Muscle layer of colon (tissue), 2 donors: ENCODE measurements around the gene KLHDC9.
"Not testable (repeated sequence)": the region's sequence is repeated elsewhere in the genome, so short reads cannot be mapped to it uniquely, and the experiment has no call there.

ENCODE experiments used
- H3K27ac ChIP-seq: one replicate; pipeline ENCODE4 v1.7.0; 2013; ENCODE audit warnings: low read depth, mild to moderate bottlenecking, low read length, moderate library complexity
- H3K27me3 ChIP-seq, 2 donors: one replicate each; pipeline ENCODE4 v1.7.0; 2013; ENCODE audit warnings: low read length in 2 of 2, mild to moderate bottlenecking in 2 of 2; ENCODE audit not compliant: insufficient read depth in 2 of 2, control insufficient read depth in 1 of 2
- H3K36me3 ChIP-seq: one replicate; pipeline ENCODE4 v1.7.0; 2013; ENCODE audit warnings: mild to moderate bottlenecking, low read length; ENCODE audit not compliant: insufficient read depth
- H3K4me1 ChIP-seq: one replicate; pipeline ENCODE4 v1.7.0; 2013; ENCODE audit warnings: mild to moderate bottlenecking, low read length; ENCODE audit not compliant: insufficient read depth
- H3K4me3 ChIP-seq, 2 donors: one replicate each; pipeline ENCODE4 v1.7.0; 2013; ENCODE audit warnings: low read length in 2 of 2, low read depth in 1 of 2, mild to moderate bottlenecking in 1 of 2, moderate library complexity in 1 of 2
- H3K9ac ChIP-seq: one replicate; pipeline ENCODE4 v1.7.0; 2013; ENCODE audit warnings: low read length
- H3K9me3 ChIP-seq: one replicate; pipeline ENCODE4 v1.7.0; 2013; ENCODE audit warnings: mild to moderate bottlenecking, low read length
- donor health status: abdominal sarcoma.
- donor health status: Adenocarcinoma of cecum.

The KLHDC9 gene, protein sequence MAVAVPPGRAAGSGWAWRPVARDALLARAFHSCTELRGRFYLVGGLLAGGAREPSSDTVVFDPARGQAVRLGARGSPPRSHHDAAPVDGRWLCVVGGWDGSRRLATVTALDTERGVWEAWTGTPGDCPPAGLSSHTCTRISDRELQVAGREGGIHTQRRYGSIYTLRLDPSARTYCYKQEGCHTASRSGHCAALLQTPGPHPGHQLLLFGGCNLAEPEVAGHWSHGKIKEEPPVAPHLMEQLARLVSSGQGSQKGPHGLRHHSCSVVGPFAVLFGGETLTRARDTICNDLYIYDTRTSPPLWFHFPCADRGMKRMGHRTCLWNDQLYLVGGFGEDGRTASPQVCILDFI

DNA sequence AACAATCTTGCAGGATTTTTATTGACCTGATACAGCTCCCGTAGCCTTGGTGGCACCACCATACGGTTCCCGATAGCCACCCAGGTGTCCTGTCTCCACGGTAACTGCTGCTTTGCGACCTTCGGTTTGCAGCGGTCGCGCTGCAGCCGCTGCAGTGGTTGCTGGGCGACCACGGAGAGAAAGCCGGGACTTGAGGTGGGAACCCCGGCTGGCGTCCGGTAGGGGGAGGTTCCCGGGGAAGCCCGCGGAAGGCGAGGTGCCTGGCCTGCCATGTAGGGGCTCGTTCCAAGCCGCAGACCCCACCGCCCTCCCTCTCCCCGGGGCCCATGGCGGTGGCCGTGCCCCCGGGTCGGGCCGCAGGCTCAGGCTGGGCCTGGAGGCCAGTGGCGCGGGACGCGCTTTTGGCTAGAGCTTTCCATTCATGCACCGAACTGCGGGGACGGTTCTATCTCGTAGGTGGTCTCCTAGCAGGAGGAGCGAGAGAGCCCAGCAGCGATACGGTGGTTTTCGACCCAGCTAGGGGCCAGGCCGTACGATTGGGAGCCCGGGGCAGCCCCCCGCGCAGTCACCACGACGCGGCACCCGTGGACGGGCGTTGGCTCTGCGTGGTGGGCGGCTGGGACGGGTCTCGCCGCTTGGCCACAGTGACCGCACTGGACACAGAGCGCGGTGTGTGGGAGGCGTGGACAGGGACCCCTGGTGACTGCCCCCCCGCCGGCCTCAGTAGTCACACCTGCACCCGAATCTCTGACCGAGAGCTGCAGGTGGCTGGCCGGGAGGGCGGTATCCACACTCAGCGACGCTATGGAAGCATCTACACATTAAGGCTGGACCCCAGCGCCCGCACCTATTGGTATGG, at the start of gene KLHDC9:
KLHDC9 (plus strand) TSS at position 152 of the 859 bp plus-strand sequence; CDS start at position 327, 175 bp downstream.
- Histone ChIP-seq H3K27ac (peak within 1 kb of the TSS; percentile 61), H3K4me3 (peak within 1 kb of the TSS; percentile 58 to 91), H3K36me3 (peaks cover 19% of the 10 kb centered on the region), H3K4me1 (peaks cover 7% of the 10 kb centered on the region), H3K27me3 (no peaks in the 10 kb centered on the region), H3K9me3 (no peaks in the 10 kb centered on the region), H3K9ac (peak within 1 kb of the TSS; percentile 27)

DNA sequence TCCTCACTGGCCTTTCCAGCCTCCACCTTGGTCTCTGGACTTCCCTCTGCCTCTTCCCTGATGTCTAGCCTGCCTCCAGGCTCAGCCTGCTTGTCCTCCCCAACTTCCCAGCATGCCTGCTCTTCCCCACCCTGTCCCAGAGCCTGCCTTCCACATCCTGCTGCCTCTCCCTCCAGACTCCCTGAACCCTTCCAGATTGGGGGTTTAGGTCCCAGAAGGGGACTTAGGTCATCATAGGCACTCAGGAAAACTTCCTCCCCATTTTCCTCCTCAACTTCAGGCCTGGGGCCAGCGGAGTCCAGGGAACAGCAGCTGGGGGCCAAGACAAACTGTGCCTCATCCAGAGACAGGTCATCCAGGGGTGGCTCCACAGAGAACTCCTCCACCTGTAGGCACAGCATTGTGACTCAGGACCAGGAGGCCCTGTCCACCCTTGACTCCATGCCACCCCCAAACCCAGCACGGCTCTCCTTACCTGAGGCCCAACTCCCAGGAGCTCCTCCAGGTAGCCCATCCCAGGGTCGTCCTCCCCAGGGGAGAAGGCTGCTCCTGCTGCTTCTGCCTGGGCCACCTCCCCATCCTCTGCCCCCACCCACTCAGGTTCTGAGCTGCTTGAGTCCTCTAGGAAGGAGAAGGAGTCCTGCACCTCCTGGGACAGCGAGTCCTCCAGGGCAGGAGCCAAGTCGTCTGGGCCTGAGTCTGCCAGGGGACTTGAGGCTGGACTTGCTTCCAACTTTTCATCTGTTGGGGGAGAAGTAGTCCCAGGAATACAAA, 49.0 kb upstream of the KLHDC9 start:
- Histone ChIP-seq H3K9ac (no peak overlapping the region), H3K27ac (no peak overlapping the region), H3K27me3 (no peaks in the 10 kb centered on the region), H3K36me3 (no peaks in the 10 kb centered on the region), H3K4me1 (peaks cover 15% of the 10 kb centered on the region), H3K4me3 (no peak overlapping the region), H3K9me3 (no peaks in the 10 kb centered on the region)

DNA sequence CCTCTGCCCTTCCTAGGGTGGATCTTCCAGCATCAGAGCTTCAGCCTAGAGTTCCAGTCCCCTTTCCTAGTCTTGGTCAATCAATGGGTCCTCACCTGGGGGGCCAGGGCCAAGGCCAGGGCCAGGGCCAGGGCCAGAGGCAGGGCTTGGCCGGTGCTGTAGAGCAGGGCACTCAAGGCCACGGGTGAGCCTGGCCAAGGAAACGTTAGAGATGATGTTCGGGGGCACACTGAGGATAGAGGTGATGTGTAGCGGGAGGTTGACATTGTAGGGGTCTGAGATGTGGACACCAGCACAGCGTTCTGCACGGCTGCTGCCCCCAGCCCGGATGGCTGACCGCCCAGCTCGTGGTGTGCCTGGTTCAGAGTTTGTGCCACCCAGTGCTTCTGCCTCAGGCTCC, 46.9 kb upstream of the KLHDC9 start:
- Histone ChIP-seq H3K9me3 (no peaks in the 10 kb centered on the region), H3K9ac (no peak overlapping the region), H3K4me3 (no peak overlapping the region), H3K27me3 (no peaks in the 10 kb centered on the region), H3K27ac (no peak overlapping the region), H3K4me1 (peaks cover 7% of the 10 kb centered on the region), H3K36me3 (no peaks in the 10 kb centered on the region)

DNA sequence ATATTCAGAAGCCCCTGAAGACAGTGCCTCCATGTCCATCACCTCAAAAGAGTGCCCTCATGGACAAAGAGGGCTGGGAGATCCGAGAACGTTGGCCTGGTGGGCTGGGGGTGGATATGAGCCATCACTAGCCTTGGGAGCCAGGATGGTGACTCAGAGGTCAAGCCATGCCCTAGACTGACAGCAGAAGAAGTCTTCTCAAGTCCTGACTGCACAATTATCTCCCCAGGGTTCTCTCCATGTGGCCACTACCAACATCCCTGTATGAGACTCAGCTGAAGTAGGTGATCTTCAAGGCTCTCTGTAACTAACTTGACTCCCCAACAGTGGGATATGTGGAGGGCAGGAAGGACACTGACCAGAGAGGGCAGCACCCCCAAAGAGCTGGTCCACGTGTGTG, 45.3 kb upstream of the KLHDC9 start:
- no peaks in the 10 kb centered on the region for H3K4me1 ChIP-seq
- no peaks in the 10 kb centered on the region for H3K9me3 ChIP-seq
- no peak overlapping the region for H3K9ac ChIP-seq
- H3K36me3 ChIP-seq = no peaks in the 10 kb centered on the region
- H3K4me3 ChIP-seq = no peak overlapping the region
- no peak overlapping the region for H3K27ac ChIP-seq
- H3K27me3 ChIP-seq = no peaks in the 10 kb centered on the region

DNA sequence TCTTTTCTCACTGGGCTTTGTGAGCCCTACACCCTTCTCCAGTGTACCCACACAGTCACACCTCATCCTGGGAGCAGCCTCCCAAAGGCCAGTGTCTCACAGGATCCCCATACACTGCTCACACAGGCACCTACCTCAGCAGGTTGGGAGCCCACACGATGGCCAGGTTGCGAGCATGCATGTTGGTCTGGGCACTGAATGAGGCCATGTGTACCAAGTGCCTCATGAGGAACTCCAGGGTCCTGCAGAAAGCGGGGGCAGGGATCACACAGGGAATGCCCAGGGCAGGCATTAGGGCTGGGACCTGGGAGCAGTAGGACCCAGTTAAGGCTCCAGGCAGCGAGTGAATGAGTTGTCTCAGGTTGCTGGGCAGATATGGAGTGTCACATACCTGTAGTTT, 43.9 kb upstream of the KLHDC9 start:
- H3K27me3 ChIP-seq = no peaks in the 10 kb centered on the region
- no peak overlapping the region for H3K4me3 ChIP-seq
- no peaks in the 10 kb centered on the region for H3K9me3 ChIP-seq
- H3K4me1 ChIP-seq = no peaks in the 10 kb centered on the region
- no peak overlapping the region for H3K9ac ChIP-seq
- no peak overlapping the region for H3K27ac ChIP-seq
- no peaks in the 10 kb centered on the region for H3K36me3 ChIP-seq

DNA sequence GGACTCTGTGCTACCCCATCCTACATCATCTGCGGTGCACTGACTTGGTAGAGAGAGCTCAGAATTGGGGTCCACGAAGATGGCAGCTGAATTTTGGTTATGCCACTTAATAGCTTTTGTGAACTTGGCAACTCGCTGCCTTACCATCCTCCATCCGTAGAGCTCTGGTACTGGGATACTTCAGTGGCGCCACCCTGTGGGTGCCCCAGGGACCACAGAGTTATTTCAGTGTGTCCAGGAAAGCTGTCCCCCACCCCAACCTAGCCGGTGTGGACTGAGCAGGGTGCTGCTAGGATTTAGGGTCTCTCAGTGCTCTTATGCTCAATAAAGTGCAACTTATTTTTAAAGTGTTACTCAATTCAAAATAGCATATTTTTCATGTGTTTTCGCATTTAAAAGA, 43.4 kb upstream of the KLHDC9 start:
- Histone ChIP-seq H3K27me3 (no peaks in the 10 kb centered on the region), H3K4me3 (no peak overlapping the region), H3K9me3 (no peaks in the 10 kb centered on the region), H3K27ac (no peak overlapping the region), H3K9ac (no peak overlapping the region), H3K4me1 (no peaks in the 10 kb centered on the region), H3K36me3 (no peaks in the 10 kb centered on the region)

DNA sequence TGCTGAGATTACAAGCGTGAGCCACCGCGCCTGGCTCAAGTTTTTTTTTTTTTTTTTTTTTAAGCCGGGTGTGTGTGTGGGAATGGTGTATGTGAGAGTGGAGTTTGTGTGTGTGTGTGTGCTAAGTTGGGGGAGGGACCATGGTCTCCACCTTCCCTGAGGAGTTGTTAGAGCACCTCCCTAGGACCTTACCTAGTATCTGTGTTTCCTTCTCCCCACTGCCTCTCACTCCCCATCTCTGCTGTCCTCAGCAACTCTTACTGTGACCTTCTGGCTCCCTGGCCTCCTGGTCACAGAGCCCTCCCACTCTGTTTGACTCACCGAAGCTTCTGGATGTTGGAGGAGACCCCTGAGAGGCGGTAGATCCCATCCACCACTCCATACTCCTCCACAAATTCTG, 38.9 kb upstream of the KLHDC9 start:
- H3K4me3 ChIP-seq = no peak overlapping the region
- no peak overlapping the region for H3K9ac ChIP-seq
- no peaks in the 10 kb centered on the region for H3K27me3 ChIP-seq
- H3K4me1 ChIP-seq = no peaks in the 10 kb centered on the region
- H3K9me3 ChIP-seq = no peaks in the 10 kb centered on the region
- no peaks in the 10 kb centered on the region for H3K36me3 ChIP-seq
- H3K27ac ChIP-seq = no peak overlapping the region

DNA sequence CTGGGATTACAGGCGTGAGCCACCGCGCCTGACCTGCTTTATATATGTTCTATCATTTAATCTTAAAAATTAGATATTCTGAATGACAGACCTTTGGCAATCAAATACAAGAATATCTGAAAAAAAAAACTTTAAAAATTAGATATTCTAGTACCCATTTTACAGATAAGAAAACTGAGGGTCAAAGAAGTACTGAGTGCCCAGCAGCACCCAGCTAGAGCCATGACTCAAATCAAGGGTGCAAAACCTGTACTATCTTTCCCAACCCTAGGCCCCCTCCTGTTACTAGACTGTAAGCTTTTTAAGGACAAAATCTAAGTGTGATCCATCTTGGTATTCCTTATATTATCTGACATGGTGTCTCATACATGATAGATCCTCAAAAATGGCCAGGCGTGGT, 36.7 kb upstream of the KLHDC9 start:
- Histone ChIP-seq H3K27me3 (no peaks in the 10 kb centered on the region), H3K9ac (no peak overlapping the region), H3K27ac (no peak overlapping the region), H3K4me3 (no peak overlapping the region), H3K9me3 (no peaks in the 10 kb centered on the region), H3K36me3 (no peaks in the 10 kb centered on the region), H3K4me1 (no peaks in the 10 kb centered on the region)

DNA sequence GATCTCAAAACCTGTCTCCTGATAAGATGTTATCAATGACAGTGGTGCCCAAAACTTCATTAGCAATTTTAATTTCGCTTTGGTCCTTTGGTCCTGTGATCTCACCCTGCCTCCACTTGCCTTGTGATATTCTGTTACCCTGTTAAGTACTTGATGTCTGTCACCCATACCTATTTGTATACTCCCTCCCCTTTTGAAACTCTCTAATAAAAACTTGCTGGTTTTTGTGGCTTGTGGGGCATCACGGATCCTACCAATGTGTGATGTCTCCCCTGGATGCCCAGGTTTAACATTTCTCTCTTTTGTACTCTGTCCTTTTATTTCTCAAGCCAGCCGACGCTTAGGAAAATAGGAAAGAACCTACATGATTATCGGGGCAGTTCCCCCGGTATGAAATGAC, 34.2 kb upstream of the KLHDC9 start:
- H3K4me3 ChIP-seq, H3K4me1 ChIP-seq, H3K27ac ChIP-seq, H3K36me3 ChIP-seq, H3K9ac ChIP-seq, H3K9me3 ChIP-seq, H3K27me3 ChIP-seq: not testable (repeated sequence)

DNA sequence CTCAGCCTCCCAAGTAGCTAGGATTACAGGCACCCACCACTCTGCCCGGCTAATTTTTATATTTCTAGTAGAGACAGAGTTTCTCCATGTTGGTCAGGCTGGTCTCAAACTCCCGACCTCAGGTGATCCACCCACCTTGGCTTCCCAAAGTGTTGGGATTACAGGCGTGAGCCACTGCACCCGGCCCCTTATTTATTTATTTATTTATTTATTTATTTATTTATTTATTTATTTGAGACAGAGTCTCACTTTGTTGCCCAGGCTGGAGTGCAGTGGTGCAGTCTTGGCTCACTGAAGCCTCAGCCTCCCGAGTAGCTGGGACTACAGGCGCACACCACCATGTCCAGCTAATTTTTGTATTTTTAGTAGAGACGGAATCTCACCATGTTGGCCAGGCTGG, 32.5 kb upstream of the KLHDC9 start:
- H3K27me3 ChIP-seq, H3K9ac ChIP-seq, H3K27ac ChIP-seq, H3K9me3 ChIP-seq, H3K4me3 ChIP-seq, H3K4me1 ChIP-seq, H3K36me3 ChIP-seq: not testable (repeated sequence)

DNA sequence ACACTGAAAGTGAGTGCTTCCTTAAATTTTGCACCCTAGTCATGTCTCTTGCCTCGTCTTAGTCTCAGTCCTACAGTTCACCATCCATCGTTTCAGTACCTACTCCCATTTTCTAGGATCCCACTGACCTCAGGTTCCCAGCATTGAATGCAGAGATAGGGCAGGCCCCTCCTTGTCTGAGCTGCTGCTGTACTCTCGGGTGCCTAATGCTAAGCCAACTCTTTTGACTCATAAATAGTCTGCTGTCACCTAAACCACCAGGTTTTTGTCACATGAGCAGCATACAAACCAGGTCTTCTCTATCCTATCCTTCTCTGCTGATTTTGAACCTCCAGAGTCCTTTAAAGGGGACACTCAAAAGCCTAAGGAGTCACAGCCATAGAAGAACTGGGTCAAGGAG, 31.5 kb upstream of the KLHDC9 start:
- Histone ChIP-seq H3K27ac (no peak overlapping the region), H3K27me3 (no peaks in the 10 kb centered on the region), H3K4me1 (no peaks in the 10 kb centered on the region), H3K9me3 (no peaks in the 10 kb centered on the region), H3K4me3 (no peak overlapping the region), H3K9ac (no peak overlapping the region), H3K36me3 (no peaks in the 10 kb centered on the region)
